Sigmoid colon (tissue), 7 donors: Measurements from ENCODE around the gene COL4A3. TPM values are rescaled to one million over a fixed set of nuclear protein-coding genes. Genes with fewer than 3 reads are reported as not detected.

ENCODE experiments used
- DNase-seq: peaks from one replicate; pipeline ENCODE4 v3.0.0-alpha.2; 2019
- H3K27ac ChIP-seq, 4 donors: fragments of 200-600 bp; sonication (generic); one replicate each; pipeline ENCODE4 v1.5.1; 2016 to 2019; ENCODE audit warnings: mild to moderate bottlenecking in 1 of 4
- H3K27me3 ChIP-seq, 3 donors: fragments of 200-600 bp; sonication (generic); one replicate each; pipeline ENCODE4 v1.5.1; 2019; ENCODE audit warnings: mild to moderate bottlenecking in 1 of 3
- H3K36me3 ChIP-seq, 4 donors: fragments of 200-600 bp; sonication (generic); one replicate each; pipeline ENCODE4 v1.5.1; 2016 to 2019
- H3K4me1 ChIP-seq, 4 donors: fragments of 200-600 bp; sonication (generic); one replicate each; pipeline ENCODE4 v1.5.1; 2017 to 2019
- H3K4me3 ChIP-seq, 4 donors: fragments of 200-600 bp; sonication (generic); one replicate each; pipeline ENCODE4 v1.5.1; 2017 to 2019; ENCODE audit warnings: mild to moderate bottlenecking in 2 of 4, moderate library complexity in 1 of 4
- H3K9me3 ChIP-seq, 4 donors: fragments of 200-600 bp in 3 of 4; sonication (generic) in 3 of 4; one replicate each; pipeline versions ENCODE4 v1.5.1 to v1.6.1; 2013 to 2019
- EP300 ChIP-seq, 4 donors: sonication (generic); formaldehyde crosslinking; IDR thresholded peaks; one replicate each; pipeline ENCODE4 v1.6.1; 2017; ENCODE audit warnings: antibody characterized with exemption in 4 of 4
- POLR2A ChIP-seq, 2 donors: fragments of 450-650 bp; IDR thresholded peaks; one replicate each; pipeline ENCODE4 v1.6.1; 2016; ENCODE audit warnings: antibody characterized with exemption in 2 of 2, mild to moderate bottlenecking in 2 of 2, moderate library complexity in 2 of 2
- POLR2AphosphoS5 ChIP-seq, 4 donors: sonication (generic); formaldehyde crosslinking; IDR thresholded peaks; one replicate each; pipeline ENCODE4 v1.6.1; 2017; ENCODE audit warnings: antibody characterized with exemption in 4 of 4
- WGBS, 2 donors: extraction: QIAGEN DNeasy Blood & Tissue Kit; methylation state at CpG; one replicate each; pipeline ENCODE4 v1.1.7; 2013; 5-methylcytosine and 5-hydroxymethylcytosine counted together
- intact Hi-C: fragments of 100-400 bp; cut with DNase I; formaldehyde crosslinking; loops from one replicate; pipeline ENCODE4 v1.15.1; 2023
- polyA plus RNA-seq, 3 donors: library from polyadenylated mRNA; stranded (reverse); fragments of 200-250 nt; gene quantifications; one replicate each; pipeline ENCODE4 v1.2.3, GENCODE V29; 2013
- total RNA-seq, 4 donors: library from RNA; depleted of rRNA; stranded (reverse); fragments of >200 nt; gene quantifications; one replicate each; pipeline ENCODE4 v1.1.0, GENCODE V29; 2016
- TF ChIP-seq, protein P1 (sequence below), 4 experiments: fragments of 450-650 bp in 3 of 4; fragments of 200-600 bp in 1 of 4; IDR thresholded peaks; one replicate each; pipeline ENCODE4 v1.5.1; 2016 to 2019; ENCODE audit warnings: antibody characterized with exemption in 4 of 4, mild to moderate bottlenecking in 3 of 4, moderate library complexity in 2 of 4
- donor health status: healthy with polysubstance abuse.
- donor health status: Bipolar disorder and iron deficiency.
- donor health status: healthy.

The COL4A3 gene
- total and polyA plus RNA-seq, 7 donors = under 0.01 to 1.6 (median 0.93) TPM; not detected in 1

DNA sequence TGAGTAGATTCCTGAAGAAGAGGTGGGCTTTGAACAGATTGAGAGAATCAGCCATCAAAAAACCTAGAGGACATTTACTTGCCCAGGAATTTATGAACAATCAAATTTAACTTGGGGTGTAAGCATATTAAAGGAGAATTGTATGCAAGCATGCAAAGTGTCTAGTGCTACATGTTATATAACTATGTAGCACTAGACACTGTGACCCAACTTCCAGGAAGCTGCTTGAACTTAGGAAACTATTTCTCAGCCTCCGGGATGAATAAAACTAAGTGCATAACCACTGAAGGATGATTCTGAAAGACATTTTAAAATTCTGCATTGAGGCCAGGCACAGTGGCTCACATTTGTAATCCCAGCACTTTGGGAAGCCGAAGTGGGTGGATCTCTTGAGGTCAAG lies 173.0 kb downstream of the COL4A3 start:
- Histone ChIP-seq H3K27me3 (no peaks in the 10 kb centered on the region), H3K4me3 (no peak overlapping the region), H3K4me1 (no peaks in the 10 kb centered on the region), H3K27ac (no peak overlapping the region), H3K9me3 (no peaks in the 10 kb centered on the region), H3K36me3 (peaks cover 1 to 72% (median 10%) of the 10 kb centered on the region in 4 donors)
- TF ChIP-seq POLR2A (IDR thresholded peaks at IDR 0.05) = no peak
- no peak for TF ChIP-seq EP300 (IDR thresholded peaks at IDR 0.05)
- TF ChIP-seq, protein P1, sequence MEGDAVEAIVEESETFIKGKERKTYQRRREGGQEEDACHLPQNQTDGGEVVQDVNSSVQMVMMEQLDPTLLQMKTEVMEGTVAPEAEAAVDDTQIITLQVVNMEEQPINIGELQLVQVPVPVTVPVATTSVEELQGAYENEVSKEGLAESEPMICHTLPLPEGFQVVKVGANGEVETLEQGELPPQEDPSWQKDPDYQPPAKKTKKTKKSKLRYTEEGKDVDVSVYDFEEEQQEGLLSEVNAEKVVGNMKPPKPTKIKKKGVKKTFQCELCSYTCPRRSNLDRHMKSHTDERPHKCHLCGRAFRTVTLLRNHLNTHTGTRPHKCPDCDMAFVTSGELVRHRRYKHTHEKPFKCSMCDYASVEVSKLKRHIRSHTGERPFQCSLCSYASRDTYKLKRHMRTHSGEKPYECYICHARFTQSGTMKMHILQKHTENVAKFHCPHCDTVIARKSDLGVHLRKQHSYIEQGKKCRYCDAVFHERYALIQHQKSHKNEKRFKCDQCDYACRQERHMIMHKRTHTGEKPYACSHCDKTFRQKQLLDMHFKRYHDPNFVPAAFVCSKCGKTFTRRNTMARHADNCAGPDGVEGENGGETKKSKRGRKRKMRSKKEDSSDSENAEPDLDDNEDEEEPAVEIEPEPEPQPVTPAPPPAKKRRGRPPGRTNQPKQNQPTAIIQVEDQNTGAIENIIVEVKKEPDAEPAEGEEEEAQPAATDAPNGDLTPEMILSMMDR (IDR thresholded peaks at IDR 0.05) = no peak
- no peak for TF ChIP-seq POLR2AphosphoS5 (IDR thresholded peaks at IDR 0.05)
- intact Hi-C loops = no loop called here
- no peak for DNase-seq
- WGBS, 2 donors = 97 to 98% methylated on average over 2 of the region's 2 CpGs

DNA sequence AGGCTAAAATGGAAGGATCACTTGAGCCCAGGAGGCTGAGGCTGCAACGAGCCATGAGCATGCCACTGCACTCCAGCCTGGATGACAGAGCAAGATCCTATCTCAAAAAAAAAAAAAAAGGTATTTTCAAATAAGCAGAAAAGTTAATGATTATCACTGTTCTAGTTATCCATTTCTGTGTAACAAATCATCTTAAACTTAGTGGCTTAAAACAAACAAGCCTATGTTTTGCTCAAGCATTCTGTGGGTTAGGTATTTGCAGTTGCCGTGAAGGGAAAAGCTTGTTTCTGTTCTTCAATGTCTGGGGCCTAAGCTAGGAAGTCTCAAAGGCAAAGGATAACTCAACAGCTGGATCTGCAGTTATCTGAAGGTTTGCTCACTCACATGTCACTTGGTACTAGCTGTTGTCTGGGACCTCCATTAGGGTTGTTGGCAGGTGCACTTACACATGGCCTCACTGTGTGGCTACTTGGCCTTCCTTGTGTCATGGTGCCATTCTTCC lies 174.7 kb downstream of the COL4A3 start:
- H3K9me3 ChIP-seq = no peaks in the 10 kb centered on the region
- peaks cover 0 to 70% (median 4%) of the 10 kb centered on the region in 4 donors for H3K36me3 ChIP-seq
- 74 to 78% methylated on average over 2 of the region's 2 CpGs for WGBS, 2 donors
- H3K4me1 ChIP-seq = no peaks in the 10 kb centered on the region
- H3K4me3 ChIP-seq = no peak overlapping the region
- DNase-seq = no peak
- H3K27me3 ChIP-seq = no peaks in the 10 kb centered on the region
- intact Hi-C loops = no loop called here
- TF ChIP-seq POLR2AphosphoS5 (IDR thresholded peaks at IDR 0.05) (no peak), POLR2A (IDR thresholded peaks at IDR 0.05) (no peak), EP300 (IDR thresholded peaks at IDR 0.05) (no peak)
- TF ChIP-seq, protein P1 (IDR thresholded peaks at IDR 0.05) = no peak
- H3K27ac ChIP-seq = no peak overlapping the region

DNA sequence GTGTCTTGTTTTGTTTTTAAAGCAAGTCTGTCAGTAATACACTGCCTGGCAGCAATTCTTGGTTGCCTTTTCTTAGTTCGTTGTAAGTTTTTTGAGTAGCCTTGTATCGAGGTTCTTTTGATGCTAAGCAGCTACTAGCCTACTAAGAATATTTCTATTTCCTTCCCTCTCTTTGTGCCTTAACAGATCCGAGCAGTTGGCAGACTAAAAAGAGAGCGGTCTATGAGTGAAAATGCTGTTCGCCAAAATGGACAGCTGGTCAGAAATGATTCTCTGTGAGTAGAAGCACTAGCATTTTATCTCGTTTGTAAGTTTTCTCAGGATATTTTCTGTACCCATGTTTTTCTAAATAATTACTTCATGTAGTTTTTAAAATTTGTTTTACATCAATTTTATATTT lies 175.7 kb downstream of the COL4A3 start:
- no peaks in the 10 kb centered on the region for H3K4me1 ChIP-seq
- no peaks in the 10 kb centered on the region for H3K27me3 ChIP-seq
- H3K4me3 ChIP-seq = no peak overlapping the region
- H3K27ac ChIP-seq = no peak overlapping the region
- H3K9me3 ChIP-seq = no peaks in the 10 kb centered on the region
- WGBS, 2 donors = 74 to 78% methylated on average over 6 of the region's 6 CpGs
- intact Hi-C loops = no loop called here
- H3K36me3 ChIP-seq = peaks cover 0 to 61% (median 4%) of the 10 kb centered on the region in 4 donors
- DNase-seq = no peak
- TF ChIP-seq EP300 (IDR thresholded peaks at IDR 0.05) (no peak), POLR2AphosphoS5 (IDR thresholded peaks at IDR 0.05) (no peak), POLR2A (IDR thresholded peaks at IDR 0.05) (no peak)
- TF ChIP-seq, protein P1 (IDR thresholded peaks at IDR 0.05) = no peak

DNA sequence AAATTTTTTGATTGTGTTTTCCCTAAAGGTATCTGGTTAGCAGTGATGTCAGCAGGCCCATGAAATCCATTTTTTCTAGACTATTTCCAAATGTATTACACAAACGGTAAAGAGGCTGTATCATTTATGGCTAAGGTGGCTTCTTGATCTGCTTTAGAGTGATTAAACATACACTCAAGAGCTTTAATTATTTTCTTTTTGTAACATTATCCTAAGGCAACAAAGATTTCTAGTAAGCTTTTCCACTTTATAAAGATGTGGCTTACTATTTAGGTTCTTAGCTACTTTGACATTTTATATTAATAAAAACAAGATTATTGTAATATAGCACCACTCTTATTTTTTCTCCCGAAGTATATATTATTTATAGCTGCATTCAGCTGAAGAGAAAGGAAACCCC lies 177.1 kb downstream of the COL4A3 start:
- Histone ChIP-seq H3K27ac (no peak overlapping the region), H3K36me3 (peaks cover 0 to 47% (median 1%) of the 10 kb centered on the region in 4 donors), H3K4me1 (no peaks in the 10 kb centered on the region), H3K9me3 (no peaks in the 10 kb centered on the region), H3K27me3 (no peaks in the 10 kb centered on the region), H3K4me3 (no peak overlapping the region)
- intact Hi-C loops = no loop called here
- 82 to 90% methylated on average over 2 of the region's 2 CpGs for WGBS, 2 donors
- TF ChIP-seq POLR2AphosphoS5 (IDR thresholded peaks at IDR 0.05) = no peak
- TF ChIP-seq, protein P1 (IDR thresholded peaks at IDR 0.05) = no peak
- no peak for TF ChIP-seq POLR2A (IDR thresholded peaks at IDR 0.05)
- TF ChIP-seq EP300 (IDR thresholded peaks at IDR 0.05) = no peak
- DNase-seq = no peak

DNA sequence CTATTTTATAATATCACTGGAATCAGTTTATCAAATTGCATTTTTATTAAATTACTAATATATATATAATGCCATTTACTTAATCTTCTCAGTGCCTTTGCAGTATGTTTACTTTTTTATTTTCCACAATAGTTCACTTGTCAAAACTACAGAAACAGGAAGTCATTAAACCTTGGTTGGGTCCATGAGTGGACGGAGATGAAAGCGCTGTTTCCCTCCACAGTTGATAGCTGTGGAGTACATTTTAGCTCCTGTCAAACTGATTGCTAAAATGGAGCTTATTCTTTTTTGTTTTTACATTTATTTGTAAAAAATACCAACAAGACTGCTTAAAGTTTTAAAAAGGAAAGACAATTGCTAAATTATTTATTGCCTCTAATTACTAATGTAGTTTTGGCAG lies 179.8 kb downstream of the COL4A3 start:
- no peak for DNase-seq
- H3K27ac ChIP-seq = no peak overlapping the region
- peaks cover 0 to 68% (median 1%) of the 10 kb centered on the region in 4 donors for H3K36me3 ChIP-seq
- intact Hi-C loops = no loop called here
- no peaks in the 10 kb centered on the region for H3K27me3 ChIP-seq
- 79 to 81% methylated on average over 2 of the region's 2 CpGs for WGBS, 2 donors
- TF ChIP-seq POLR2AphosphoS5 (IDR thresholded peaks at IDR 0.05) = no peak
- H3K4me3 ChIP-seq = no peak overlapping the region
- no peaks in the 10 kb centered on the region for H3K9me3 ChIP-seq
- no peaks in the 10 kb centered on the region for H3K4me1 ChIP-seq
